RWPE2 (cell line): ENCODE data around the gene GPC5.

Experiments used
- ATAC-seq: fragments of 200-7000 bp; cut with Tn5 transposase; 3 replicates; pipeline ENCODE4 v1.9.1; 2021; ENCODE audit warnings: low read depth
- DNase-seq: peaks from one replicate; pipeline ENCODE4 v3.0.0-alpha.2; 2020; ENCODE audit warnings: low spot score
- H3K27ac ChIP-seq: fragments of 450-650 bp; 2 replicates; pipeline ENCODE4 v1.5.1; 2017; ENCODE audit warnings: mild to moderate bottlenecking; ENCODE audit not compliant: poor library complexity, severe bottlenecking
- H3K27me3 ChIP-seq: fragments of 250-450 bp; sonication (Bioruptor Pico); 2 replicates; pipeline ENCODE4 v1.5.1; 2021; ENCODE audit warnings: mild to moderate bottlenecking, moderate library complexity; ENCODE audit not compliant: insufficient read depth, poor library complexity, severe bottlenecking
- H3K36me3 ChIP-seq: fragments of 250-450 bp; sonication (Bioruptor Pico); 2 replicates; pipeline ENCODE4 v1.5.1; 2020; ENCODE audit warnings: low read depth, mild to moderate bottlenecking, moderate library complexity
- H3K4me1 ChIP-seq: fragments of 250-450 bp; sonication (Bioruptor Pico); 2 replicates; pipeline ENCODE4 v1.5.1; 2021; ENCODE audit warnings: mild to moderate bottlenecking, moderate library complexity; ENCODE audit not compliant: insufficient read depth, poor library complexity, severe bottlenecking
- H3K4me3 ChIP-seq: fragments of 250-450 bp; sonication (Bioruptor Pico); 2 replicates; pipeline ENCODE4 v1.5.1; 2021; ENCODE audit warnings: mild to moderate bottlenecking, moderate library complexity; ENCODE audit not compliant: severe bottlenecking
- H3K9me3 ChIP-seq: fragments of 250-450 bp; sonication (Bioruptor Pico); 2 replicates; pipeline ENCODE4 v1.5.1; 2021; ENCODE audit warnings: mild to moderate bottlenecking, moderate library complexity; ENCODE audit not compliant: severe bottlenecking
- TF ChIP-seq, protein P1 (sequence below): fragments of 450-650 bp; IDR thresholded peaks from one replicate; pipeline ENCODE4 v1.5.1; 2017; ENCODE audit warnings: mild to moderate bottlenecking, moderate library complexity; ENCODE audit not compliant: poor library complexity, severe bottlenecking

GPC5 gene

DNA sequence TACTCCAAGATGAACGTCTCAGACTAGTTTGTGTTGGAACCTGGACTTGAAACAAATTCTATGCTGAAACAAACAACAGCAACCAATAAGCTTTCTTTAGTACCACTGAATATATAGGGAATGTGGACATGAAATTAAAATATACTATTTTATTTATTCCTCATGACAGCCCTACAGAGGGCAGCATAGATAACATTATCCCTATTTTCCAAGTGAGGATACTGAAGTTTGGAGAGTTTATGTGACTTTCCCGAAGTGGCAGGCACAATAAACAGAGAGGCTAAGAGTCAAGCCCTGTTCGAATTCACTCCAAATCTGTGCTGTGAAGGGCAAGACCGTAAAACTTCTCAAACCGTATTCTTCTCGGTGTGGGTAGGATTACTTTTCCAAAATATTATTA is 1318.3 kb downstream of the GPC5 start:
- Histone ChIP-seq H3K9me3 (no peaks in the 10 kb centered on the region), H3K36me3 (no peaks in the 10 kb centered on the region), H3K4me3 (no peak overlapping the region), H3K27ac (no peak overlapping the region), H3K4me1 (no peaks in the 10 kb centered on the region), H3K27me3 (no peaks in the 10 kb centered on the region)
- TF ChIP-seq, protein P1, sequence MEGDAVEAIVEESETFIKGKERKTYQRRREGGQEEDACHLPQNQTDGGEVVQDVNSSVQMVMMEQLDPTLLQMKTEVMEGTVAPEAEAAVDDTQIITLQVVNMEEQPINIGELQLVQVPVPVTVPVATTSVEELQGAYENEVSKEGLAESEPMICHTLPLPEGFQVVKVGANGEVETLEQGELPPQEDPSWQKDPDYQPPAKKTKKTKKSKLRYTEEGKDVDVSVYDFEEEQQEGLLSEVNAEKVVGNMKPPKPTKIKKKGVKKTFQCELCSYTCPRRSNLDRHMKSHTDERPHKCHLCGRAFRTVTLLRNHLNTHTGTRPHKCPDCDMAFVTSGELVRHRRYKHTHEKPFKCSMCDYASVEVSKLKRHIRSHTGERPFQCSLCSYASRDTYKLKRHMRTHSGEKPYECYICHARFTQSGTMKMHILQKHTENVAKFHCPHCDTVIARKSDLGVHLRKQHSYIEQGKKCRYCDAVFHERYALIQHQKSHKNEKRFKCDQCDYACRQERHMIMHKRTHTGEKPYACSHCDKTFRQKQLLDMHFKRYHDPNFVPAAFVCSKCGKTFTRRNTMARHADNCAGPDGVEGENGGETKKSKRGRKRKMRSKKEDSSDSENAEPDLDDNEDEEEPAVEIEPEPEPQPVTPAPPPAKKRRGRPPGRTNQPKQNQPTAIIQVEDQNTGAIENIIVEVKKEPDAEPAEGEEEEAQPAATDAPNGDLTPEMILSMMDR = peak; percentile 65
- DNase-seq (no peak), ATAC-seq (peak; percentile 52)

DNA sequence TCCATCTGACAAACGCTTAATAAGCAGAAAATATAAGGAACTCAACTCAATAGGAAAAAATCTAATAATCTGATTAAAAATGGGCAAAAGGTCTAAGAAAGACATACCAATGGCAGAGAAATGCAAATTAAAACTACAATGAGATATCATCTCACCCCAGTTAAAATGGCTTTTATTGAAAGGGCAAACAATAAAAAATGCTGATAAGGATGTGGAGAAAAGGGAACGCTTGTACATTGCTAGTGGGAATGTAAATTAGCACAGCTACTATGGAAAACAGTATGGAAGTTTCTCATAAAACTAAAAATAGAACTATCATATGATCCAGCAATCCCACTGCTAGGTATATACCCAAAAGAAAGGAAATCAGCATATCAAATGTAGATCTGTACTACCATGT is 1319.4 kb downstream of the GPC5 start:
- Histone ChIP-seq H3K36me3 (no peaks in the 10 kb centered on the region), H3K27me3 (no peaks in the 10 kb centered on the region), H3K4me3 (no peak overlapping the region), H3K9me3 (no peaks in the 10 kb centered on the region), H3K27ac (no peak overlapping the region), H3K4me1 (no peaks in the 10 kb centered on the region)
- no peak for DNase-seq
- TF ChIP-seq, protein P1 = no peak
- ATAC-seq = no peak

DNA sequence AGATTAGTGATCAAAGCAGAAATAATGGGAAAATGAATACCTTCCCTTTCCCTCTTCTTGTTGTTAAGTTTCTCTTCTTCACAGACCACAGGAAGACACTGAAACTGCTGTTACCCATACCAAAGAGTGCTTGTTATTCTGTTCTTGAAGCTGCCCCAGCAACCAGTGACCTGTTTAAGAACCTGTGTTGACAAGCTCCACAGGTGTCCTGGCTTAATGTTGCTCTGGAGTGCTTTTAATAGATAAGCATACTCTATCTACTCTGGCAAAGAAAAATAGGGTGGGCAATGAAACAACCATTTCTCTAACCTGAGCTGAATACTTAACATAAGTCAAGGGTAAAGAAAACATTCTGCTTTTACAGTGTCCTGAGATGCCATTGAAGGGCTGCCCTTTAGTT is 1321.4 kb downstream of the GPC5 start:
- TF ChIP-seq, protein P1 = no peak
- Histone ChIP-seq H3K9me3 (no peaks in the 10 kb centered on the region), H3K4me3 (no peak overlapping the region), H3K4me1 (no peaks in the 10 kb centered on the region), H3K27ac (no peak overlapping the region), H3K27me3 (no peaks in the 10 kb centered on the region), H3K36me3 (no peaks in the 10 kb centered on the region)
- DNase-seq (no peak), ATAC-seq (no peak)

DNA sequence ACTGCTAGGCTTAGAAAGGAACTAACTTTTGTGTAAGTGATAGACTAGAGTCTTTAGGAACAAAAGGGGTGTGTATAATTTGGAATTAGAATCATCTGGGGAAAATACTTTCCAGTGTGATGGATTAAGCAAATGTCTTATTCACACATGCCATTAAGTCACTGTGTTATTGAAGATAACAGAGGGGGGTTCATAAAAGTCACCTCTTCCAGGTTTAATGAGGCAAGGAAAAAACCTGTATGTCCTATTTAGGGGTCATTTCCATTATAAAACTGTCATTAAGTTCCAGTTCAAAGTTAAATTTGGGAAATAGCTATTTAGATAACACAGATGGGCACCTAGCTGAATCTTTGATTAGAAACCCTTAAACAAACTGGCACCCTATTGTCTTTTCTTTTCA is 1323.2 kb downstream of the GPC5 start:
- H3K9me3 ChIP-seq = no peaks in the 10 kb centered on the region
- TF ChIP-seq, protein P1 = no peak
- no peak for ATAC-seq
- H3K4me3 ChIP-seq = no peak overlapping the region
- no peak overlapping the region for H3K27ac ChIP-seq
- H3K27me3 ChIP-seq = no peaks in the 10 kb centered on the region
- DNase-seq = no peak
- H3K36me3 ChIP-seq = no peaks in the 10 kb centered on the region
- H3K4me1 ChIP-seq = no peaks in the 10 kb centered on the region

DNA sequence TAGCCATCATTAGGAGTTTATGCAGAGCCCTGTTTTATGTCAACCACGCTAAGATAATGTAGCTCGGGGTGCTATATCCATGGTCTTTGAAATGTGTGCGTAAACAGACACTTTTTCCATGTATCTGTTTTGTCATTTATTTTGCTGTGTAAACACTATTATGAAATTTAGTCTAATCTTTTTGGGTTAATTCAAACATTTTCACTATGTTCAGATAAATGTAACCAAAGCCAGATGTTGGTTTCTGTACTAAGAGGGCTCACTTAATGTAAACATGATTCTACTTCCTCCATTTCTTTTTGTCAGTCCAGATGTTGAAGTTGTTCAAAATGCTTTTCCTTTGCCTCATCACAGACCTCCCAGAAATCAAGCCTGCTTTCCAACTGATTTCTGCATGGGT is 1328.7 kb downstream of the GPC5 start:
- DNase-seq (no peak), ATAC-seq (no peak)
- H3K36me3 ChIP-seq = no peaks in the 10 kb centered on the region
- TF ChIP-seq, protein P1 = no peak
- no peak overlapping the region for H3K27ac ChIP-seq
- no peaks in the 10 kb centered on the region for H3K9me3 ChIP-seq
- H3K4me1 ChIP-seq = no peaks in the 10 kb centered on the region
- H3K4me3 ChIP-seq = no peak overlapping the region
- H3K27me3 ChIP-seq = peaks cover 3% of the 10 kb centered on the region
